HG02642 (cell line): Measurements from ENCODE around the gene SHROOM3.

Experiments used
- ATAC-seq: cut with Tn5 transposase; IDR thresholded peaks from one replicate; pipeline ENCODE4 v1.9.1; 2021; ENCODE audit warnings: mild to moderate bottlenecking; ENCODE audit not compliant: unreplicated experiment, poor library complexity

The SHROOM3 gene

GRCh38 chr4:76562836-76563453 is 127.9 kb downstream of the SHROOM3 start:
- no peak for ATAC-seq

GRCh38 chr4:76563454-76564122 is 128.6 kb downstream of the SHROOM3 start:
- no peak for ATAC-seq

DNA sequence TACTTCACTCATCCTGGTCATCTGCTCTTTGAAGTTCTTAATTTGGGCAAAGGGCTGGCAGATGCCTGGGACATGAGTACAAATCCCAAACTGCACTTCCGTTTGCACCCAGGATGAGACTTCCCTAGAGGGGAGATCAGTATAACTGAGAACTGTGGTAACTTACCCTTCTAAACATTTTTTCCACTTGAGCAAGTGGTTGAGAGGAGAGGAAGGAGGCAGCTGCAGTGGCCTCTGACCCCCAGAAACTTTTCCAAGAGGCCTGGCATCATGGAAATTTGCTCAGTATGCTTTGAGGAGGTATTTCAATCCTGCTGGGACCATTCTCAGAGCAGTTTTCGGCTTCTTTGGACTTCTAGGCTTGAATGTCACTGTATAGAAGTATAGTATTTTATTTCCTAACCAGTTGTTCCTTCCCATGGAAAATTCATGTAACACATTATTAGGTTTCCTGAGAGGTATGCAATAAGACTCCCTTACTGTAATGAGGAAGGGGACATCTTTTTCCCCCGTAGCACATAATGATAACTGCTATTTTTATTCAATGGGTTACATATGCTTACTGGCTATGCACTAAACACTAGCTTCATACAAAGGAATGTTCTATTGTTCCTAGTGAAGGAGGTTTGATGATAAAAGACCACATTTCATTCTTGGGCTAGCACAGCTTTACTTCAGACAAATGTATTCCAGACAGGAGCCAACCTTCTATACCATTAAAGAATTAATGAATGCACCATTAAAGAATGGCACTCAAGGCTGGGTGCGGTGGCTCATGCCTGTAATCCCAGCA is 129.3 kb downstream of the SHROOM3 start:
- ATAC-seq = no peak

- no peak for ATAC-seq
Observed at GRCh38 chr4:76568262-76568661, 133.2 kb downstream of the SHROOM3 start.

DNA sequence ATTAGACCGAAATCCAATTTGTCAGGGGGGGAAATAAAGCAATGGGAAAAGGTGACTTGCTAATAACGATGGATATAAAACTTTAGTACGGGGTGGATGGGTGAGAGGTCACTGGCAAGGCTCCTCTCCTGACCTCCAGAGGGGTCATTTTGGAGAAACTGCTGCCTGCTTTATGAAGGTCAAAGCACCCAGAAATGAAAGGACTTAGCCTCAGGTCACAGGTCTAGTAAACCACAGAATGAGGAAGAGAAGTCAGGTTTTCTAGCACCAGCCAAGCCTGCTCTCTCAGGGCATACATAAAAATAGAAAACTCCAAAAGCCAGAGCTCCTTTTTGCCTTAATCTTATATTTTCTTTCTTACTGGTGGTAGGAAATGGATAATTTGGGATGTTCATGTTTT is 134.2 kb downstream of the SHROOM3 start:
- no peak for ATAC-seq

DNA sequence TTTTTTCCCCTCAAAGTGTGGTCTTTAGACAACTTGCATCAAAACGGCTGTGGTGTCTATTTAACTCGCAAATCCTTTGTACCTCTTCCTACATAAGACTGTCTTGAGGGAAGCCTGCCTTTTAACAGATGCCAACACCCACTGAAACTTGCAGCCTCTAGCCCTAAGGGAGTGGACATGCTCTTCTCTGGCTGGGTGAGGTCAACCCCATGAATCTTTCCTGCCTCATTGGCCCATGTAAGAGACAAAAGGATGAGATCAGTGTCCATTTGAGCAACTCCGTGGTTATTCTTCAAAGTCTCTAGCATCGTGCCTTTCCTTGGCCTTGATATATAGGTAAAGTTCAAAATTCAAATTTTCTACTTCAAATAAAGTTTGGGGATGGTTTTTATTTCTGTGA is 134.7 kb downstream of the SHROOM3 start:
- ATAC-seq = no peak

DNA sequence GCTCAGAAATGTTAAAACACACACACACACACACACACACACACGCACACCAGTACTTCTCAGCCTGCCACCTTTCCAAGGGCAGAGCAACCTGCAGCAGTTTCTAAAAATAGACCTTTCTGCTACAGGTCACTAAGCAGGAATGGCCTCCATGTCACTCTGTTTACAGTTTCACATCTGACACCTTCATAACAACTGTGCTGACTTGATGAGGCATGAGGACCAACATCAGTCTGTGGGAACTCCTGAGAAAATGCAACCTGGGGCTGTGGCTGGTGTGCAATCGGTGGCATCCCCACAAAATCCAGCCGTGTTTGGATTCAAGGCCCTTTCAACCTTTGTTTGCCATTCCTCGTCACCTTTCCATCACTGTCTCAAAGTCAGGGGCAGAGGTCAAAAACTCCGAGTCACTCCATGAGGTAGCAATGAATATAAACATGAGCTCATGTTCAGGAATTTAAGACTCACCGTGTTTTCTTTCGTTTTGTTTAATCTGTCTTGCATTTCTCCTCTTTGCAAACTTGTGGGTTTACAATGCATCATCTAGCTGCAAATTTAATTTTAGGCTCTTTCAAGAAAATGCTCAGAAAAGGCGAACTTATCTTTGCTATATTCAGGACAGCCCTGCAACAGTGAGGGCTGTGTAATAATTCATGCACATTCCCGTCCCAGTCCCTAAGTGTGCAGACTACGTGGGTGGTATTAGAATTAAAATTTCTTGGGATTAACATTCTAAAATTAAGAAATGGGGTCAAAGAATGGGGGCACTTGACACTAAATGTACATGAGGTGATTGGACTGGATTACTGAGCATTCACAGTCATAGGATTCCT is 135.3 kb downstream of the SHROOM3 start:
- ATAC-seq = no peak

DNA sequence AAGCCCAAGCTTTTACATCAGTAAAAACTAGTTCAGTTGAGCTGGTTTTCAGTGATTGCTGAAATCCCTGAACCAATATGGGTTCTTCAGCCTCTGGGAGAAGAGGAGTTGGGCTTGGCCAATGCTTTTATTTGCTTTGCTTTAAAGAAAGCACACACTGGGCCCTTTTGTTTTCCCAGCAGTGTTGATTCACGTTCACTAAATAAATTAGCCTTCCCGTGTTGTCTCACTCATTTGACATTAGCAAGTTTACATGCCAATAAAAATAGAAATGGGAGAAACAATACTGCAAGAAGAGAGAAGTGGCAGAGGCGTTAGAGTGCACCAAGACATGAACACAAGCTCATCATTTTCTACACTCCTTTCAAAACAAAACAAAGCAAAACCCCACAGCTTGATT is 136.2 kb downstream of the SHROOM3 start:
- no peak for ATAC-seq

DNA sequence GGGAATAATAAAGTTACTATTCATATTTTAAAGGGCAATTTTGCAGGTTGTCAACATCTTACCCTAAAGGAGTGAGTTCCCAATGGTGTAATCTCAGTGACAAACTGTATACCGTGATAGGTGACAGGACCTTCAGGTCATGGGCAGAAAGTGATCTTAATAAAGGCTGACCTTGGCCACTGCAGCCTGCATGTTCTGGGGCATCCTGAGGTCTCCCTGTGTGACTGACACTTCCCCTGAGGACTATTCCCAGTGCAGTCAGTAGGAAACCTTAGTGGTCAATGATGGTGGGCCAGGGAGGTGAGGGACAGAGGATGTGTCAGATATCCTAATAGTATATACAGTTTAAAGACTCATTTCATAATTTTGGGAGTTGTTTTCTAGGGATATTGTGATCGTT is 137.2 kb downstream of the SHROOM3 start:
- no peak for ATAC-seq

DNA sequence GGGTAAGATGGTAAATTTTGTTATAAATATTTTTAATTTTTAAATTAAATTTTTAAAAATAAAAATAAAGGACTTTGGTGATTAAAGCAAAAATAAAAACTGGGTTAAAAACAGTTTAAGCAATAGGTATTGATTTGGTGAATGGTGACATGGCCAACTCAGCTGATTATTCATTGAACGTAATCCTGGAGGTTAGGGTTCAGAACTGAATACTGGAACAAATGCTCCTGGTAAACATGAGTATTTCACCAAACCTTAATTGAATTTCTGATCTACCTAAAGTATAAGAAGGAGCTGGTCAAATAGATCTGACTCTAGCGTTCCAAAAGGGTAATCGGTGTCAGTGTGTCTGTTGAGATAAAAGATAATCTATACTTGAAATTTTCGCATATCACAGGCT is 141.8 kb downstream of the SHROOM3 start:
- no peak for ATAC-seq

- no peak for ATAC-seq
Observed at GRCh38 chr4:76578002-76578560, 143.1 kb downstream of the SHROOM3 start.

DNA sequence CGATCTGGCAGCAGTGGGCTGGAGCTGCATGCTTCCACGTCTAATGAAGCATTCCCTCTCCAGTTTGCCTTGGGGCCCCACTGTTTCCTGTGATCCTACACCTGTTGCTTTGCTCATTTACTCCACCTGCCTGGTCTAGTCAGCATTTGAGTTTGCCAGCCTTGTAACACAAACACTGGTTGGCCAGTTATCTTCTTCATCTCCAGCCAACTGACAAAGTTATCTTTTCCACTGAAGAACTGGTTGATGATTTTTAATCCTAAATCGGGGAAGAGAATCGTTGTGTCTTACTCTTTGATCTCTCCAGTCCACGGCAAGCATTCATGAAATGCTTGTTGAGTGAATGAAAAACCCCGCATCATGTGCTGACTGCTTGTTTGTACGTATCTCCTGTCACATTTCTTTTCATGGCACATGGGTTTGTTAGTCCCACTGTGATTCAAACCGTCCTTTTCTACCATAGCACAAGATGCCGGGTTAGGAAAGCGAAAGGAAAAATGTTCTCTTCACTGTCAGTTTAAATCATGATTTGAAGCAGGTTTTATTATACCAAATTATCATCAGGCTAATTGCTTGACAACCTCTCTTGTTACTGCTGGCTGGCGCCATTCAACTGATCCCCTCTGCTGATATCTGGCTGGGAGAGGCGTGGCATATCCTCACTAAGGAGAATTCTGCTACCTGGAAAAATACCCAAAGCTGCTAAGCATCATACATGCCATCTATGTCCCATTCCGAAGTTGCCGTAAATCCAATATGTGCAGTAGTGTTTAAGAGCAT is 144.8 kb downstream of the SHROOM3 start:
- no peak for ATAC-seq

GRCh38 chr4:76581077-76581962 is 146.3 kb downstream of the SHROOM3 start:
- ATAC-seq = no peak

GRCh38 chr4:76582074-76582816 is 147.2 kb downstream of the SHROOM3 start:
- ATAC-seq = no peak

DNA sequence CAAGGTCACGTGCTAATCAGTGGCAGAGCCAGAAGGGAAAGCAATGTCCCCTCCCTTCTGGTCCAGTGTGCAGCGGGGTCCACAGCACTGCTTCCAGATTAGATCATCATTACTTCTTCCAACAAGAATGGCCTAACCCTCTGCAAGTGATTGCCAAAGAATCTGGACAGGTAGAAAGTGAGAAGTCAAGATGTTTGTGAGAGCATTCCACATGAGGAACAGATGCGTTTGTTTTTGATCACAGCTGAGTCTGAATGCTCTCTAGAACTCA is 147.7 kb downstream of the SHROOM3 start:
- no peak for ATAC-seq

GRCh38 chr4:76584241-76585152 is 149.5 kb downstream of the SHROOM3 start:
- ATAC-seq = no peak

DNA sequence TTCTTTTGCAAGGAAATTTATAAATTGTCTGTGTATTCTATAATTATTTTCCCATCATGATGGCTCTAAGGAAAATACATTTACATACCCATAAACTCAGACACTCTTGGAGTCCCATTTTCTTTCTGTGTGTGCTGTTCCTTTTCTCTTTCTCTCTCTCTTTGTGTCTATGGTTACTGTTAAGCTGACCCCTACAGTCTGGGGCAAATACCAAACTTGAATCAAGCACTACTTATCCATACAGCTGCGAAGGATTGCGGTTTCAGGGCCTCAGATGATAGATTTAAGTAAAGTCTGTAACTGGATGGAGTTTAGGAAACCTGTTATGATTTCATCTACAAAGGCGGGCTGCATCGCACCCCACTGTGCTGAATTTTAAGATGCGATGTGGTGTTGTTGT is 150.2 kb downstream of the SHROOM3 start:
- no peak for ATAC-seq
